ENCODE data around the gene GPC6. TPM values are rescaled to one million over a fixed set of nuclear protein-coding genes. Genes with fewer than 3 reads are reported as not detected.

GPC6 gene
- total RNA-seq, 4 donors from 2014 or later = 6.7 to 67.2 (median 11.1) TPM

GRCh38 chr13:93984052-93984451, 757.4 kb downstream of the GPC6 start:
- Histone ChIP-seq H3K27ac (no peak overlapping the region), H3K4me1 (no peaks in the 10 kb centered on the region), H3K27me3 (no peaks in the 10 kb centered on the region), H3K4me3 (no peak overlapping the region), H3K9me3 (no peaks in the 10 kb centered on the region), H3K36me3 (no peaks in the 10 kb centered on the region)
- no peak for TF ChIP-seq POLR2A (IDR thresholded peaks at IDR 0.05)
- no peak for DNase-seq
- intact Hi-C loops (cut with DNase I; ENCODE audit: low total_unique reads) = no loop called here

GRCh38 chr13:93984876-93985275, 758.3 kb downstream of the GPC6 start:
- Histone ChIP-seq H3K4me3 (no peak overlapping the region), H3K36me3 (no peaks in the 10 kb centered on the region), H3K4me1 (no peaks in the 10 kb centered on the region), H3K27ac (no peak overlapping the region), H3K27me3 (no peaks in the 10 kb centered on the region), H3K9me3 (no peaks in the 10 kb centered on the region)
- intact Hi-C loops (cut with DNase I; ENCODE audit: low total_unique reads) = no loop called here
- DNase-seq = no peak
- no peak for TF ChIP-seq CTCF (IDR thresholded peaks at IDR 0.05)
- TF ChIP-seq POLR2A (IDR thresholded peaks at IDR 0.05) = no peak

GRCh38 chr13:93987458-93987857, 760.9 kb downstream of the GPC6 start:
- no peaks in the 10 kb centered on the region for H3K4me1 ChIP-seq
- H3K27ac ChIP-seq = no peak overlapping the region
- no peak overlapping the region for H3K4me3 ChIP-seq
- TF ChIP-seq CTCF (IDR thresholded peaks at IDR 0.05) = no peak
- no peak for TF ChIP-seq POLR2A (IDR thresholded peaks at IDR 0.05)
- no peaks in the 10 kb centered on the region for H3K36me3 ChIP-seq
- H3K9me3 ChIP-seq = no peaks in the 10 kb centered on the region
- no peaks in the 10 kb centered on the region for H3K27me3 ChIP-seq
- no peak for DNase-seq
- intact Hi-C loops (cut with DNase I; ENCODE audit: low total_unique reads) = no loop called here

GRCh38 chr13:93991569-93991968, 765.0 kb downstream of the GPC6 start:
- no peaks in the 10 kb centered on the region for H3K9me3 ChIP-seq
- TF ChIP-seq CTCF (IDR thresholded peaks at IDR 0.05) (no peak), POLR2A (IDR thresholded peaks at IDR 0.05) (no peak)
- no peaks in the 10 kb centered on the region for H3K36me3 ChIP-seq
- H3K4me1 ChIP-seq = no peaks in the 10 kb centered on the region
- H3K27me3 ChIP-seq = no peaks in the 10 kb centered on the region
- intact Hi-C loops (cut with DNase I; ENCODE audit: low total_unique reads) = no loop called here
- H3K27ac ChIP-seq = no peak overlapping the region
- DNase-seq = no peak
- no peak overlapping the region for H3K4me3 ChIP-seq

- Histone ChIP-seq H3K27ac (no peak overlapping the region), H3K4me1 (no peaks in the 10 kb centered on the region), H3K4me3 (no peak overlapping the region), H3K9me3 (no peaks in the 10 kb centered on the region), H3K27me3 (no peaks in the 10 kb centered on the region), H3K36me3 (peaks cover 0 to 2% of the 10 kb centered on the region in 2 donors)
- intact Hi-C loops (cut with DNase I; ENCODE audit: low total_unique reads) = no loop called here
- TF ChIP-seq CTCF (IDR thresholded peaks at IDR 0.05) = no peak
- no peak for TF ChIP-seq POLR2A (IDR thresholded peaks at IDR 0.05)
- no peak for DNase-seq
Observed at GRCh38 chr13:93996481-93996880, 769.9 kb downstream of the GPC6 start.

- TF ChIP-seq POLR2A (IDR thresholded peaks at IDR 0.05) = no peak
- TF ChIP-seq CTCF (IDR thresholded peaks at IDR 0.05) = no peak
- Histone ChIP-seq H3K9me3 (no peaks in the 10 kb centered on the region), H3K27ac (no peak overlapping the region), H3K27me3 (no peaks in the 10 kb centered on the region), H3K4me1 (no peaks in the 10 kb centered on the region), H3K4me3 (no peak overlapping the region), H3K36me3 (no peaks in the 10 kb centered on the region)
- DNase-seq = no peak
- intact Hi-C loops (cut with DNase I; ENCODE audit: low total_unique reads) = no loop called here
Observed at GRCh38 chr13:94006296-94006695, 779.7 kb downstream of the GPC6 start.

All from uterus (tissue), 4 donors.